Measurements from ENCODE around the gene TEAD4. TPM values are rescaled to one million over a fixed set of nuclear protein-coding genes. Genes with fewer than 3 reads are reported as not detected.

TEAD4 gene
- total RNA-seq, 1 experiment from 2014 or later: 47.7 TPM

GRCh38 chr12:3016191-3016590 is 57.0 kb downstream of the TEAD4 start:
- no peak for DNase-seq
- no peaks in the 10 kb centered on the region; the same call in 1 of the 2 replicates for H4K20me1 ChIP-seq (ENCODE audit: insufficient read depth)
- TF ChIP-seq EZH2 (IDR thresholded peaks at IDR 0.05; ENCODE audit: low read depth): no peak
- TF ChIP-seq, protein P1, sequence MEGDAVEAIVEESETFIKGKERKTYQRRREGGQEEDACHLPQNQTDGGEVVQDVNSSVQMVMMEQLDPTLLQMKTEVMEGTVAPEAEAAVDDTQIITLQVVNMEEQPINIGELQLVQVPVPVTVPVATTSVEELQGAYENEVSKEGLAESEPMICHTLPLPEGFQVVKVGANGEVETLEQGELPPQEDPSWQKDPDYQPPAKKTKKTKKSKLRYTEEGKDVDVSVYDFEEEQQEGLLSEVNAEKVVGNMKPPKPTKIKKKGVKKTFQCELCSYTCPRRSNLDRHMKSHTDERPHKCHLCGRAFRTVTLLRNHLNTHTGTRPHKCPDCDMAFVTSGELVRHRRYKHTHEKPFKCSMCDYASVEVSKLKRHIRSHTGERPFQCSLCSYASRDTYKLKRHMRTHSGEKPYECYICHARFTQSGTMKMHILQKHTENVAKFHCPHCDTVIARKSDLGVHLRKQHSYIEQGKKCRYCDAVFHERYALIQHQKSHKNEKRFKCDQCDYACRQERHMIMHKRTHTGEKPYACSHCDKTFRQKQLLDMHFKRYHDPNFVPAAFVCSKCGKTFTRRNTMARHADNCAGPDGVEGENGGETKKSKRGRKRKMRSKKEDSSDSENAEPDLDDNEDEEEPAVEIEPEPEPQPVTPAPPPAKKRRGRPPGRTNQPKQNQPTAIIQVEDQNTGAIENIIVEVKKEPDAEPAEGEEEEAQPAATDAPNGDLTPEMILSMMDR (conservative IDR thresholded peaks at IDR 0.05): no peak
- no peak overlapping the region for H2AFZ ChIP-seq
- no peaks in the 10 kb centered on the region for H3K79me2 ChIP-seq (ENCODE audit: low read depth)
- H3F3A ChIP-seq (ENCODE audit: insufficient read depth, low read depth): no peaks in the 10 kb centered on the region
- ChIA-PET CTCF (interaction anchor here (0.7 kb wide), 1 partner anchor 254 kb away, joined by 5 read pairs; no protein-coding TSS in a partner anchor), POLR2A (ENCODE audit: unreplicated experiment) (no interaction called here)
- no peak overlapping the region for H3K4me3 ChIP-seq
- H3K4me1 ChIP-seq (replicated peaks; ENCODE audit: insufficient read depth): no peaks in the 10 kb centered on the region
- intact Hi-C loops (cut with micrococcal nuclease; ENCODE audit: unreplicated experiment): no loop called here
- no peak overlapping the region for H3K27ac ChIP-seq
- no TSS peak for BruUV-seq (replicated peaks)
- H3K36me3 ChIP-seq (ENCODE audit: low read depth): no peaks in the 10 kb centered on the region
- H3K27me3 ChIP-seq (ENCODE audit: insufficient read depth, low read depth): no peaks in the 10 kb centered on the region
- no peaks in the 10 kb centered on the region for H3K9me3 ChIP-seq (ENCODE audit: insufficient read depth, low read depth)
- no peaks in the 10 kb centered on the region for H3K9me2 ChIP-seq (ENCODE audit: insufficient read depth)
- H3K4me2 ChIP-seq: no peak overlapping the region

DNA sequence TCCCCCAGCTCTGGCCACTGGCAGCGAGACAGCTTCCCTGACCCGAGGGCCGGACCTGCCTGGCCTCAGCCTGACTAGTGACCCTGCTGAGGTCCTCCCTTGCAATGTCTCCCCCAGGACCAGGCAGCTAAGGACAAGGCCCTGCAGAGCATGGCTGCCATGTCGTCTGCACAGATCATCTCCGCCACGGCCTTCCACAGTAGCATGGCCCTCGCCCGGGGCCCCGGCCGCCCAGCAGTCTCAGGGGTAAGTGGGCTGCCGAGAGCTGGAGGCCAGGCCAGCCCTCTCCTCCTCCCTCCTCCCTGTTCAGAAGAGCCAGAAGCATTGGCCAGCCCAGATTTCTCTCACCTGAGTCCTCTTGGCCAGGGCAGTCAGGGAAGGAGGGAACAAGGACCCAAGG is 58.1 kb downstream of the TEAD4 start:
- Histone ChIP-seq H3F3A (ENCODE audit: insufficient read depth, low read depth) (no peaks in the 10 kb centered on the region), H3K27me3 (ENCODE audit: insufficient read depth, low read depth) (no peaks in the 10 kb centered on the region), H3K79me2 (ENCODE audit: low read depth) (no peaks in the 10 kb centered on the region), H3K4me3 (no peak overlapping the region), H3K9me3 (ENCODE audit: insufficient read depth, low read depth) (no peaks in the 10 kb centered on the region), H3K4me1 (replicated peaks; ENCODE audit: insufficient read depth) (no peaks in the 10 kb centered on the region), H3K27ac (no peak overlapping the region), H3K9me2 (ENCODE audit: insufficient read depth) (no peaks in the 10 kb centered on the region), H2AFZ (no peak overlapping the region), H3K36me3 (ENCODE audit: low read depth) (no peaks in the 10 kb centered on the region), H4K20me1 (ENCODE audit: insufficient read depth) (no peaks in the 10 kb centered on the region; the same call in 1 of the 2 replicates), H3K4me2 (no peak overlapping the region)
- no peak for TF ChIP-seq EZH2 (IDR thresholded peaks at IDR 0.05; ENCODE audit: low read depth)
- TF ChIP-seq, protein P1 (conservative IDR thresholded peaks at IDR 0.05): no peak
- POLR2A ChIA-PET (ENCODE audit: unreplicated experiment): interaction anchor here (0.6 kb wide), 1 partner anchor 125 kb away, joined by 6 read pairs; no protein-coding TSS in a partner anchor
- no TSS peak for BruUV-seq (replicated peaks)
- intact Hi-C loops (cut with micrococcal nuclease; ENCODE audit: unreplicated experiment): no loop called here
- CTCF ChIA-PET: no interaction called here
- no peak for DNase-seq

GRCh38 chr12:3018284-3019004 is 59.2 kb downstream of the TEAD4 start:
- ChIA-PET CTCF (interaction anchor here (0.7 kb wide), 1 partner anchor 23 kb away, joined by 3 read pairs; no protein-coding TSS in a partner anchor), POLR2A (ENCODE audit: unreplicated experiment) (no interaction called here)
- no peak overlapping the region for H2AFZ ChIP-seq
- no peak overlapping the region for H3K4me2 ChIP-seq
- intact Hi-C loops (cut with micrococcal nuclease; ENCODE audit: unreplicated experiment): no loop called here
- H3K79me2 ChIP-seq (ENCODE audit: low read depth): no peaks in the 10 kb centered on the region
- H3K27ac ChIP-seq: no peak overlapping the region
- H3K4me1 ChIP-seq (replicated peaks; ENCODE audit: insufficient read depth): no peaks in the 10 kb centered on the region
- no peaks in the 10 kb centered on the region; the same call in 1 of the 2 replicates for H4K20me1 ChIP-seq (ENCODE audit: insufficient read depth)
- DNase-seq: no peak
- H3K27me3 ChIP-seq (ENCODE audit: insufficient read depth, low read depth): no peaks in the 10 kb centered on the region
- H3K9me3 ChIP-seq (ENCODE audit: insufficient read depth, low read depth): no peaks in the 10 kb centered on the region
- TF ChIP-seq EZH2 (IDR thresholded peaks at IDR 0.05; ENCODE audit: low read depth): no peak
- TF ChIP-seq, protein P1 (conservative IDR thresholded peaks at IDR 0.05): no peak
- BruUV-seq (replicated peaks): no TSS peak
- H3K4me3 ChIP-seq: no peak overlapping the region
- no peaks in the 10 kb centered on the region for H3K36me3 ChIP-seq (ENCODE audit: low read depth)
- H3K9me2 ChIP-seq (ENCODE audit: insufficient read depth): no peaks in the 10 kb centered on the region
- H3F3A ChIP-seq (ENCODE audit: insufficient read depth, low read depth): no peaks in the 10 kb centered on the region

Data from PC-9 (cell line).